ENCODE measurements around the gene TNFRSF19.

The TNFRSF19 gene

DNA sequence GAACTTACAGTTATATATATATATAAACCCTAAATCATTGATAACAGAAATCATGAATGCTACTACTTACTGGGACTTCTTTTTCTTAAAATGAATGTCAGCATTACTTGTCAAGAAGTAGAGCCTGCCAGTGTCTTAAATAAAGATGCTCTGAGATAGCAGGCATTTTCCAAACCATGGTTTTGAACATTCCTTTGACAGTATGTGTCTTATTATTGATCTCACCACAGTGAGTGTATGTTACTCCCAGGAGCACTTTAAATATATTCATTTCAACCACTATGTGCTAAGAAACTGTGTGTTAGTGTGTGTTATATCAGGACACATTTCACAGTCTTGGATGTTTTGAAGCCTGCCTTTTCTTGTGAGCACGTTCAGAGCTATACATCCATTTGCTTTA, 28.2 kb downstream of the TNFRSF19 start:
- no peak for DNase-seq (ENCODE audit: low read depth, low spot score)
- H3K4me3 ChIP-seq (ENCODE audit: low read length), result no peak overlapping the region

DNA sequence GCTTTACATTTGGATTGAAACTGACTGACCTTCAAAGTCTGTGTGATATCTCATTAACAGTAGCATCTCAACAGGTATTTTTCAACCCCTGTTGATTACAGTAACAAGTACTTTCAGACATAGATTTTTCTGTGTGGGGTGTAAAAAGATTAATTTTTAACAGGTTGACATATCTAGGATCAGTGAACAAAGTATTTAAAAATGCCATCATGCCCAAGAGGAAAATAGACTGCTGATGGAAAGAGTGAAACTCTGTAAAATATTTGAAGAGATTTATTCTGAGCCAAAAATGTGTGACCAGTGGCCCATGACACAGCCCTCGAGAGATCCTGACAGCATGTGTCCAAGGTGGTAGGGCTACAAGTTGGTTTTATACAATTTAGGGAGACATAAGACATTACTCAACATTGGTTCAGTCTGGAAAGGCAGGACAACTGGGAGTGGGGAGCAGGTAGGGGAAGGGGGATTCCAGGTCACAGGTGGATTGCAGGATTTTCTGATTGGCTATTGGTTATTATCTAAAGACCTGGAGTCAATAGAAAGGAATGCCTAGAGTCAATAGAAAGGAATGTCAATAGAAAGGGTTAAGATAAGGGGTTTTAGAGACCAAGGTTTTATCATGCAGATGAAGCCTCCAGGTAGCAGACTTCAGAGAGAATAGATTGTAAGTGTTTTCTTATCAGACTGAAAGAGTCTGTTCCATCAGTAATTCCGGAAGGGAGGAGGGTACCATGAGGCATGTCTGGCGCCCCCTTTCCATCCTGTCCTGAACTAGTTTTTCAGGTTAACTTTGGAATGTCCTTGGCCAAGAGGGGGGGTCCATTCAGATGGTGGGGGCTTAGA, 29.1 kb downstream of the TNFRSF19 start:
- H3K4me3 ChIP-seq (ENCODE audit: low read length), result no peak overlapping the region
- no peak for DNase-seq (ENCODE audit: low read depth, low spot score)

DNA sequence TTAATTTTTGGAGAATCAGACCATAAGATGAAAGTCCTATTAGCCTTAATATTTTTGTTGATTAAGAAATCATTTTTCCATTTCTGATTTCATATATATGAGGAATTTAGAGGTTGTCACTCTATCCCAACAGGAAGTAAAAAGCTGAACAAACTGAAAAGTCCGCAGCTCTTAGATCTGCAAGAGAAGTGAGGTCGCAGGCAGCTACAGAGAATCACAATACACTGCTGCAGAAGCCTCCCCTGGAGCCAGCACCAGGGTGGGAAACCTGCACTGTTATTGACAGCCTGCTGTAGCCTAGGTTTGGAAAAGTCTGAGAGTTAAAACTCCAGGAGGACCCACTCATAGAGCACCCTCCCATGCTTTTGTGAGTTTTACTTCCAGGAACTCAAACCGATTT, 29.9 kb downstream of the TNFRSF19 start:
- H3K4me3 ChIP-seq (ENCODE audit: low read length), result no peak overlapping the region
- DNase-seq (ENCODE audit: low read depth, low spot score), result no peak

DNA sequence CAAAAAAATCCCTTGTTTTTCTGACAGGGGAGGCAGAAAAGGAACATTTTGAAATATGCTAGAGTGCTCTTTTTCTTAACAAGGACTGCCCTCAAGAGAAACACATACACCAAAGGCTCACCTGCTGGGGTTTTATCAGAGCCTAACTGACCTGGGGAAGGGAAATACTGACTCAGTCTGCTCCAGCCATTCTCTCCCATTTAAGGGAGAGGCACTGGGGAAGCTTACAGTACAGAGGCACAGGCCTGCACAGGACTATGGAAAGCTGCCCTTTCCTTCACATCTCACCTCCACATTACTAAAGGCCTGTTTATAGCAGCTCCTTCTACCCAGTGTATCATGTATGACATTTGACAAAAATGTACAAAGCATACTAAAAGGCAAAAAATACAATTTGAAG, 30.3 kb downstream of the TNFRSF19 start:
- H3K4me3 ChIP-seq (ENCODE audit: low read length), result no peak overlapping the region
- DNase-seq (ENCODE audit: low read depth, low spot score), result no peak

DNA sequence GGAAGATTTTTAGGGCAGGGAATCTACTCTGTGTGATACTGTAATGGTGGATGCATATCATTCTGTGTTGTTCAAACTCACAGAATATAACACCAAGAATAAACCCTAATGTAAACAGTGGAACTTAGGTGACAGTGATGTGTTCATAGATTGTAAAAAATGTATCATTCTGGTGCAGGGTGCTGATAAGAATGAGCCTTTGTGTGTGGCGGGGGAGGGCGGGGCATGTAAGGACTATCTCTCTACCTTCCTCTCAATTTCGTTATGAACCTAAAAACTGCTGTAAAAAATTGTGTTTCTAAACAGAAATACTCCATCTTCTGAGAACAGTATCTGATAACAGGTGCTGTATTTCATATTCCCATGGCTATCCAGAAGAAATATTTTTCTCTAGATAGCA, 35.6 kb downstream of the TNFRSF19 start:
- H3K4me3 ChIP-seq (ENCODE audit: low read length), result no peak overlapping the region
- no peak for DNase-seq (ENCODE audit: low read depth, low spot score)

DNA sequence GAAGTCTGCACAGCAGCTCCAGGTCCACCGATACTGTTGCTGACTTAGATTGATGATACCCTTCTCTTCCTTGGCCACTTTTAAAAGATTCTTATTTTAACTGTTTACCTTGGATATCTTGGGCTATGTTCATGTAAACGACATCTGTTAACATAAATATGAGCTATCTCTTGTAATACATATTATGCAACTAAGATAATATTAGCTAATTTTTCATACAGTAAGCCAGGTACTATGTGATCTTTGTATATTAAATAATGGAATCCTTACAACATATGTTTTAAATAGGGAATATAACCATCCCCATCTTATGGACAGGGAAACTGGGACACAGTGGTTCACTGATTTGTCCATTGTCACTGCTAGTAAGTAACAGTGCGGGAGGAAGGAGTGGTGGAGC, 37.9 kb downstream of the TNFRSF19 start:
- no peak for DNase-seq (ENCODE audit: low read depth, low spot score)
- no peak overlapping the region for H3K4me3 ChIP-seq (ENCODE audit: low read length)

DNA sequence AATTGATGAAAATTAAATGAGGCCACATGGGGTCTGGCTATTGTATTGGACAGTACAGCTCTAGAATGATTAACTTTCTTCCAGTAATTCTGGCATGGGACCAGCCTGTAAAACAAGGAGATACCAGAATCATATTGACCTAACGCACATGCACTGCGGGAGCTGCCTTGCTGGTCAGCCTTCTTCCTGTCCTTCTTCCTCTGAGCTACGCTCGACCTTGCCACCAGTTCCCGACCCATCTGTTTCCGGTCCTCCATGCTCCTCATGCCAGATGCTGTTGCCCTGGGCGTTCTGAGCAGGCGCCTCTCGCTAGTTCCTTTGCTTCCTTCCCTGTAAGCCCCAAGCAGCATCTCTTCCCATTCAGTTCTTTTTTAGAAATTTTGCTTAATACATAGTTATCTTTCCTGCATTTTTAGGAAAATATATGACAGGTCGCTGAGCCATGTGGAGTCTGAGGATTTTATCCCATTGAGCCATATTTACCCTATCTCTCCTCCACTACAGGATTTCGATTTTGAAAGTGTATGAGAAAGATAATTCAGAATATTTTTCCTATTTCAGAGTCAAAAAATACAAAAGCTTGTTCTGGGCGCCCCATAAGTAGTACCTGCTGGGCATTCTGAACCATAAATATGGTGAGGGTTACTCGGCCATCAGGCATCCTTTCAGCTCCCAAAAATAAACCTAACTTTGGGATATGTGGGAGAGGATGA, 38.6 kb downstream of the TNFRSF19 start:
- DNase-seq (ENCODE audit: low read depth, low spot score), result no peak
- H3K4me3 ChIP-seq (ENCODE audit: low read length), result no peak overlapping the region

DNA sequence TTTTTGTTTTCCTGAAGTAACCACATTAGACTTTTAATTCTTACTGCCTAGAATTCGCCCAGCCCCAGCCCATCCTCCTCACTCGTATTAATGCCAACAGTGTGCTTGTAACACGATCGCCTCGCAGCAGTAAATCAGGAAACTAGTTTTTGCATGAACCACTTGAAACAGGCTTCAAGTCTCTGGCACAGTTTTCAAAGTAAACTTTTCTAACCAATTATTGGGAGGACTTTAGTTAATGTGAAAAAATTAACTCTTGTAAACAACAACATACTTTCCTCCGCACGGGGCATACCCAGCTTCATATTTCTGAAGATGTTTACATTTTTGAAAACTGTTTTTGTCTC, 39.2 kb downstream of the TNFRSF19 start:
- DNase-seq (ENCODE audit: low read depth, low spot score), result no peak
- no peak overlapping the region for H3K4me3 ChIP-seq (ENCODE audit: low read length)

DNA sequence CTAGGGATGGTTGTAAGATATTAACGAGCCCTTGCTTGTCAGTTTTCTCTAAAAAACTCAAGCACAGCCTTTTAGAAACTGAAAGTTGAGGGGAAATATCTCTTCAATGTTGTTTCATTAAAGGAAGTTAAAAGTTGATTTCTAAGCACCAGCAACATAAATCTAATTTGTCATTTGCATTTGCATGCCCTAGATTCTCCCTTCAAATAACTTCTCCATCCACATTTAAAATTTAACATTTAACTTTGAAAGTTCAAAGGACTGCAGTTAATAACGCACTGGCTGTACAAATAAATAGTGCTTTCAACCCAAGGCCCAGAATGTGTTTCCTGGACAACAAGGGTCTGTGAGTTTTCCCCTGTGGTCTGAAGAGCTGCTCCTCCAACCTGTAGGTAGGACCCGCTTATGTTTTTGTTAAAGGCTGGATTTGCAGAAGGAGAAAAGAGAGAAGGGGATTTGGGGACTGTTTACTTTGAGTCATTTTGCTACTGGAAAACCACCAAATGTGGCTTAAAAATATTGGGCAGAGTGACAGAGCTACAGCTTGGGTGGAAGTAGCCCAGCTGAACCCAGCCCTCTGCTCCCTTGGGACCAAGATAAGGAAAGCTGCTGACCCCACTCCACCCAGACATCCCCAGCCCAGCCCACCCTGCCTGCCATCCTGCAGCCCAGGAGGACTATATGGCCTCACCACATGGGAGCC, 39.8 kb downstream of the TNFRSF19 start:
- no peak for DNase-seq (ENCODE audit: low read depth, low spot score)
- H3K4me3 ChIP-seq (ENCODE audit: low read length), result no peak overlapping the region

DNA sequence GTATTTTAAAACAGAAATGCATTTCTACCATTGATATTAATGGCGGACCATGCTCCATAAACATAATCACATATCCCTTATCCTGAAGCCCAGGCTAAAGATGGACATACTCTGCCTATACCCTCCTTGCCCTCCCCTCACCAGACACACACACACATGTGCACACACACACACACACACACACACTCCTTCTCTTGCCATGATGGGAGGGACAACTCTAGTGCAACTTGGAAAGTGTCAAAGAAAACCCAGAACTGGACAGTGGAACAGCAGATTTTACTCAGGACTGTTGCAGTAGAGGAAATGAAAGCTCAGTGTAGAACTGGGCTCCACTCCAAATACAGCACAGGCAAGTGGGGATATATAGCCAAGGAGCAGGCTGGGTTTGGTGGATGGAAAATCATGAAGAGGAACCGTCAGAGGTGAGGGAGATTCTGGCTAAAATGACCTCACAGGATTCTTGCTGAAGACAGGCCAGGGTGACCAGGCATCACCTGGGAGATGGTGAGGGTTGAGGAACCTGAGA, 40.8 kb downstream of the TNFRSF19 start:
- DNase-seq (ENCODE audit: low read depth, low spot score), result no peak
- no peak overlapping the region for H3K4me3 ChIP-seq (ENCODE audit: low read length)

DNA sequence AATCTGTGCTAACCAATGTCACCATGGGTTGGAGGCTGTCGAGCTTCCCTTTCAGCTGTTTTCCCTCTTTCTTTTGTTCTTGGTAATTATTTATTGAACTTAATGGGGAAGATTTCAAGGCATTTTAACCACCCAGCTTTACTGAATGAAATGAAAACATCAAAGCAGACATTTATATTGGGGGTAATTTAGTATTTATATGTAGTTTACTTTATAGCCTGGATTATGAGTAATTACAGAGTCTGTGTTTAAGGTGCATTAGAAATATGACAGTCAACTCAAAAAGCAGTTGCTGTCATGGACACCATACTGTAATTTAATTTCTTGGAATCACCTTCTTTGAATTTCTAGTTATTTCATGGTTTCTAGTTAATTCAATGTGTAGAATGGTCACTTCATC, 42.0 kb downstream of the TNFRSF19 start:
- H3K4me3 ChIP-seq (ENCODE audit: low read length), result no peak overlapping the region
- DNase-seq (ENCODE audit: low read depth, low spot score), result no peak

DNA sequence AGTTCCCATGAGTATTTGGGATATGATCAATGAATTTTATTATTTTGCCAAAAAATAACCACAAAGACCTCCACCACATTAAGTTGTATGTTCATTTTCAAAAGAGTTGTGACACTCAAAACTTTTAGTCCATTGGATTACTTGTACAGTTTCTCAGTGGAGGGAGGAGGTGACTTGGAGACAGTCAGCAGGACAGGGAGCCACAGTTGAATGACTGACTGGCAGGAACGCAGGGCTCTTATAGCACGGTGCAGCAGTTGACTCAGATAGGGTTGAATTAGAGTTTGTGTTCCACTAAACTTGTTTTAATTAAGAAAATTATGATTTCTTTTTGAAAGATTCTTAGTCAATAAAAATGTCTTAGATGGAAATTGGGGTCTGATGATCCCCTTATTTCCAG, 42.5 kb downstream of the TNFRSF19 start:
- no peak overlapping the region for H3K4me3 ChIP-seq (ENCODE audit: low read length)
- no peak for DNase-seq (ENCODE audit: low read depth, low spot score)

DNA sequence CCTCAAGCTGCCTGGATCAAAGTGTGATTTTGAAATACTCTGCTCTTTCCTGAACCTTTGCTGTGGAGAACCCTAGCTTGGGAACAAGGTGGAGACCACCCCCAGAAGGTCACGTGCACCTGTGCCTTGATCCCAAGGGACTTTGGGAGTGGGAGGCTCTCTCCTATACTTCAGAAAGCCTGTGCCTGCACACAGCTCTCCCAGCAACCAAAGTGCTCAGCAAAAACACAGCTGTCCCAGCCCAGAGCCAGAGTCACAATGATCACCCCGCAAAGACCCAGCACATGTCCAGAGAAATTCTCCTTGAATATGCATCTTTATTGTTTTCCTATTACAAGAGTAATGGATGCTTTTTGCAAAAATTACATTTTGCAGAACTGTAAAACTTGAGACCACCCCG, 43.4 kb downstream of the TNFRSF19 start:
- no peak for DNase-seq (ENCODE audit: low read depth, low spot score)

DNA sequence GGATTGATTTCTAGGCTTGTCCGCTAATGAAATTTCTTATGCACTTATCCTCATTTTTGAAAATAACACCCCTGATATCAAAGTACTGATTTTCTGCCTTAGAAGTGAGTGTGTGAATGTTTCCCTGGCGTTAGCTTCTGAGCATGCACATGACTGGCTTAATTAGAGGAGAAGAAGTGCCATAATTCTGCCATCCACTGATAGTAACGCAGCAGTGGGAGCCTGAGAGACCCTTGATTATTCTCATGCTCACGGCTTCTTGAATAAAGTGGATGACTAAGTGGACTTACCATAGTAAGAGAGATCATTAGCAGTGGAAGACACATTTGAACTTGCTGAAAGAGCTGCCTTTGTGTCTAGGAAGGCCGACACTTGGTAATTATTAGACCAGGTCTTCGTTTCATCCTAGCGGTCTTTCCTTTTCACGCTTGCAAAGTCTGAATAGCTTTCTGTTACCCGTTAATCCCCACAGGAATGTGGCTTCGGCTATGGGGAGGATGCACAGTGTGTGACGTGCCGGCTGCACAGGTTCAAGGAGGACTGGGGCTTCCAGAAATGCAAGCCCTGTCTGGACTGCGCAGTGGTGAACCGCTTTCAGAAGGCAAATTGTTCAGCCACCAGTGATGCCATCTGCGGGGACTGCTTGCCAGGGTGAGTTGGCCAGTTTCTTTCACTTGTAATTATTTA, 45.3 kb downstream of the TNFRSF19 start:
- H3K4me3 ChIP-seq (ENCODE audit: low read length), result no peak overlapping the region
- no peak for DNase-seq (ENCODE audit: low read depth, low spot score)

More for the DNA sequence above, 43.4 kb downstream of the TNFRSF19 start:
- H3K4me3 ChIP-seq (ENCODE audit: low read length), result no peak overlapping the region

DNA sequence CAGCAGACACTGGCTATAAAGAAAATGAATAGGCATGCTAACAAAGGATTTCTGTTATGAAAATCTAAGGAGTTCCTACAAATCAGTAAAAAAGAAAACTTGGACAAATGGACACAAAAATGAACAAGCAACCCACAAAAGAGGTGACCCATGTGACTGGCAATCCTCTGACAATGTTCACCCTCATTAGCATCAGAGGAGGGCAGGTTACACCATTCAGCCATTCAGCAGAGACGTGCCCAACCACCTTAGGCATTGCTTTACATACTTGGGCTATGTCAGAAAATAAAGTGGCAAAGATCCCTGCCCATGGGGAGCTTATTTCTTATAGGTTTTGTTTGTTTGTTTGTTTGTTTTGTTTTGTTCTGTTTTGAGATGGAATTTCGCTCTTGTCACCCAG, 46.0 kb downstream of the TNFRSF19 start:
- no peak overlapping the region for H3K4me3 ChIP-seq (ENCODE audit: low read length)
- no peak for DNase-seq (ENCODE audit: low read depth, low spot score)

DNA sequence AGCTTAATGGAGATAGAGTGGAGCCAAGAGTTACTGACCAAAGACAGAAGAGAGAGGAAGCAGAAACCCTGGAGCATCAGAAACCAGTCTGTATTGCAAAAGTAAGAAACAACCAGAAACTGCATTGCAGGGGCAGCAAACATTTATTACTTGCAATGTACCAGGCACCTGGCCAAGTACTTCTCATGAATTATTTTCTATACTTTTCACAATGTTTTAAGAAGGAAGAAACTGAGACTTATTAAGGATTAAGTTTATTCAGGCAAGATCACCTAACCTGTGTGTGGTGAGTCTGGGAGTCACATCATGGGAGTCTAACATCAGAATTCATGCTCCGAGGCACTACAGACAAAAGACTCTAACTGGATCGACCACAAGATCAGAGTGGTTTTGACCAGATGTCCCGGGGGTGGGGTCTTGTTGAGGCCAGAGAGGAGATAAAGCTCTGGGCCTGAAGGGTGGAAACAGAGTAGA, 47.4 kb downstream of the TNFRSF19 start:
- H3K4me3 ChIP-seq (ENCODE audit: low read length), result no peak overlapping the region
- DNase-seq (ENCODE audit: low read depth, low spot score), result no peak

DNA sequence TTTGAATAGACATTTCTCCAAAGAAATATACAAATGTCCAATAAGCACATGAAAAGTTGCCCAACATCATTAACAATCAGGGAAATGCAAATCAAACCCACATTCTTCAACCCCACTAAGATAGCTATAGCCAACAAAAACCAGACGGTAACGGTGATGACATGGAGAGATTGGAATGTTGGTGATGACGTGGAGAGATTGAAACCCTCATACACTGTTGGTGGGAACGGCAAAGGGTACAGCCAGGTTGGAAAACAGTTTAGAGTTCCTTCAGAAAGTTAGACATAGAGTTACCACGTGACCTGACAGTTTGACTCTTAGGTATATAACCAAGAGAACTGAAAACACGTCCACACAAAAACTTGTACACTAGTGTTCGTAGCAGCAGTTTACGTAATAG, 48.1 kb downstream of the TNFRSF19 start:
- no peak for DNase-seq (ENCODE audit: low read depth, low spot score)
- no peak overlapping the region for H3K4me3 ChIP-seq (ENCODE audit: low read length)

DNA sequence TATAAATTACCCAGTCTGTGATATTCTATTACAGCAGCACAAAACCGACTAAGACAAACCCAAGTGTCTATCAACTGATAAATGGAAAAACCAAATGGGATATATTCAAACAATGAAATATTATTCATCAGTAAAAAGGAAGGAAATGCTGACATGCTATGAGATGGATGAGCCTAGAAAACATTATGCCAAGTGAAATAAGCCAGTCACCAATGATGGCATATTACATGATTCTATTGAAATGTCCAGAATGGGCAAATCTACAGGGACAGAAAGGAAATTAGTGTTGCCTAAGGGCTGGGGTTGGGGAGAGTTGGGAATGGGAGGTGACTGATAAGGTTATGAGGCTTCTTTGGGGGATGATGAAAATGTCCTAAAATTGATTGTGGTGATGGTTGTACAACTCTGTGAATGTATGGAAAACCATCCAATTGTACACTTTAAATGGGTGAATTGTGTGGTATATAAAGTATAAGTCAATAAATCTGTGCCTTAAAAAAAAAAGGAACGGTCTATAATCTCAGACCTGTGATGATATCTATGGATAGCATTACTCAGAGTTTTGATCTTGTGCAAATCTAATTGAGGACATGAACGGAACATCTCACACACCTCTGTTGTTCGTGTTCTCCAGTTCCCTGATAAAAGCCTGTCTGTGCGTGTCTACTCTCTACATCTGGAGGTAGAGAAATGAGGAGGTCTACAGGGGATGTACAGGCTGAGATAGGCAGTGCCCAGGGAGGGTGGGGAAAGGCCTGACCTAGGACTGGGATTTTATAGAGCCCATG, 49.0 kb downstream of the TNFRSF19 start:
- no peak for DNase-seq (ENCODE audit: low read depth, low spot score)
- no peak overlapping the region for H3K4me3 ChIP-seq (ENCODE audit: low read length)

DNA sequence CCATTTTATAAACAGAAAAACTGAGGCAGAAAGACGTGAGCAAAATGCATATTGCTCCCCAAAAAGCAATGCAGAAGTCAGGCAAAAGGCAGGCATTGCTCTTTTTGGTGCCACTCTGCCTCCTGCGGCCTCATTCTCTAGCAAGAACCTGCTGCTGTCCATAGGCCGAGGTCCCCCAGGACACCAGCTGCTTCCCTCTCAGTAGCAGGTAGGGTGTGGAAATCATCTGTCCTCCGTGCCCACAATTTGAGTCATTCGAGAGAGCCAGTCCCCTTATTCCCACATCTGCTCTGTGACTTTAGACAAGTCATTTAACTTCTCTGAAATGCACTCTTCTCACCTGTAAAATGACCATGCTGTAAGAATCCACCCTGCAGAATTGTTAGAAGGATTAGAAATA, 50.0 kb downstream of the TNFRSF19 start:
- DNase-seq (ENCODE audit: low read depth, low spot score), result no peak
- no peak overlapping the region for H3K4me3 ChIP-seq (ENCODE audit: low read length)
